Ovary (tissue), 3 donors: ENCODE measurements around the gene SLC25A29.

Source experiments
- EP300 ChIP-seq: sonication (generic); formaldehyde crosslinking; IDR thresholded peaks from one replicate; pipeline ENCODE4 v1.6.1; 2017; ENCODE audit warnings: antibody characterized with exemption
- POLR2A ChIP-seq: fragments of 450-650 bp; IDR thresholded peaks from one replicate; pipeline ENCODE4 v1.6.1; 2017; ENCODE audit warnings: antibody characterized with exemption, mild to moderate bottlenecking, moderate library complexity
- TF ChIP-seq, protein P1 (sequence below), 3 donors: fragments of 450-650 bp in 2 of 3; fragments of 200-600 bp in 1 of 3; IDR thresholded peaks; one replicate each; pipeline versions ENCODE4 v1.5.1 to v1.8.0; 2016 to 2022; ENCODE audit warnings: antibody characterized with exemption in 3 of 3, mild to moderate bottlenecking in 1 of 3
- donor health status: DM: no; HTN: no; CAD: no.

DNA sequence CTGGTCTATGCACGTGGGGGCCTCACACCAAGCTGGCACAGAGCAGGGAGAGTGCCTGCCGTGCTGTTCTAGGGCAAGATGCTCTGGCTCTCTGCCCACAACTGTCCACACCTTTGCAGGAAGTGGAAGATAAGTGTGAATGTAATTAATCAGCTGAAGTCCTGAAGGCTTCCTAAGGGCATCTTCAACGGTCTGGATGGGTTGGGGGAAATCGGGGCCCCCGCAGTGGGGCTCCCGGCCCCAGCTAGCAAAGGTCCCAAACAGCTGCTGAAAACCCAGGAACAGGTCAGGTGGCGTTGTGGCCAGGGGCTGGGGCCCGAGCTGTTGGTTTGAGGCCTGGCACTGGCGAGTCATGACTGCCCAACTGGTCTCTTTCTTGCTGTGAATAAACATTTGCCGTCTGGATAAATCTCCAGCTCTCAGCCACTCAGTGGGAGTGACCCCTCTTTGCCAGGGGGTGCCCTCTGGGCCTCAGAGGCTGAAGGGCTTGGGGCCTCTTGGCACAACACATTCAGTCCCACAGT, 6.7 kb upstream of the SLC25A29 start:
- TF ChIP-seq POLR2A (no peak), EP300 (no peak)
- TF ChIP-seq, protein P1, sequence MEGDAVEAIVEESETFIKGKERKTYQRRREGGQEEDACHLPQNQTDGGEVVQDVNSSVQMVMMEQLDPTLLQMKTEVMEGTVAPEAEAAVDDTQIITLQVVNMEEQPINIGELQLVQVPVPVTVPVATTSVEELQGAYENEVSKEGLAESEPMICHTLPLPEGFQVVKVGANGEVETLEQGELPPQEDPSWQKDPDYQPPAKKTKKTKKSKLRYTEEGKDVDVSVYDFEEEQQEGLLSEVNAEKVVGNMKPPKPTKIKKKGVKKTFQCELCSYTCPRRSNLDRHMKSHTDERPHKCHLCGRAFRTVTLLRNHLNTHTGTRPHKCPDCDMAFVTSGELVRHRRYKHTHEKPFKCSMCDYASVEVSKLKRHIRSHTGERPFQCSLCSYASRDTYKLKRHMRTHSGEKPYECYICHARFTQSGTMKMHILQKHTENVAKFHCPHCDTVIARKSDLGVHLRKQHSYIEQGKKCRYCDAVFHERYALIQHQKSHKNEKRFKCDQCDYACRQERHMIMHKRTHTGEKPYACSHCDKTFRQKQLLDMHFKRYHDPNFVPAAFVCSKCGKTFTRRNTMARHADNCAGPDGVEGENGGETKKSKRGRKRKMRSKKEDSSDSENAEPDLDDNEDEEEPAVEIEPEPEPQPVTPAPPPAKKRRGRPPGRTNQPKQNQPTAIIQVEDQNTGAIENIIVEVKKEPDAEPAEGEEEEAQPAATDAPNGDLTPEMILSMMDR (IDR thresholded peaks at IDR 0.05) = no peak
